Glutamatergic neuron (in vitro differentiated cells): ENCODE measurements around the gene SUN3. TPM values are rescaled to one million over a fixed set of nuclear protein-coding genes. Genes with fewer than 3 reads are reported as not detected.

Experiments used
- DNase-seq: peaks from one replicate; pipeline ENCODE4 v3.0.0; 2022
- H3K27ac Mint-ChIP-seq: one replicate; pipeline ENCODE4 v1.8.0; 2020; ENCODE audit warnings: mild to moderate bottlenecking, mixed read lengths, inconsistent platforms; ENCODE audit not compliant: unreplicated experiment
- H3K27me3 Mint-ChIP-seq: one replicate; pipeline ENCODE4 v1.8.0; 2020; ENCODE audit warnings: mild to moderate bottlenecking, moderate library complexity, mixed read lengths, inconsistent platforms; ENCODE audit not compliant: unreplicated experiment
- H3K36me3 Mint-ChIP-seq: one replicate; pipeline ENCODE4 v1.8.0; 2020; ENCODE audit warnings: mild to moderate bottlenecking, mixed read lengths, inconsistent platforms; ENCODE audit not compliant: unreplicated experiment
- H3K4me1 Mint-ChIP-seq: one replicate; pipeline ENCODE4 v1.8.0; 2020; ENCODE audit warnings: mild to moderate bottlenecking, low read depth, mixed read lengths, inconsistent platforms; ENCODE audit not compliant: unreplicated experiment
- H3K4me3 Mint-ChIP-seq: one replicate; pipeline ENCODE4 v1.8.0; 2020; ENCODE audit warnings: mild to moderate bottlenecking, mixed read lengths, inconsistent platforms; ENCODE audit not compliant: unreplicated experiment
- H3K9me3 Mint-ChIP-seq: one replicate; pipeline ENCODE4 v1.8.0; 2020; ENCODE audit warnings: mild to moderate bottlenecking, moderate library complexity, mixed read lengths, inconsistent platforms; ENCODE audit not compliant: unreplicated experiment
- CTCF ChIP-seq: fragments of 200-600 bp; sonication (generic); IDR thresholded peaks from one replicate; pipeline ENCODE4 v1.5.0; 2021; ENCODE audit not compliant: partially characterized antibody, unreplicated experiment
- long read RNA-seq: library from polyadenylated mRNA; unstranded; transcript quantifications from one replicate; pipeline ENCODE4 v2.0.0, GENCODE V29; 2020; ENCODE audit not compliant: unreplicated experiment
- total RNA-seq: library from RNA; stranded (reverse); fragmentation: NEBNext Ultra II Directional; extraction: Animal tissue kit (Norgen Biotek cat#: 25700); gene quantifications from one replicate; pipeline ENCODE4 v1.2.1, GENCODE V29; 2021; ENCODE audit not compliant: unreplicated experiment

Gene SUN3
- total RNA-seq: not detected
- long read RNA-seq: 0 reads

DNA sequence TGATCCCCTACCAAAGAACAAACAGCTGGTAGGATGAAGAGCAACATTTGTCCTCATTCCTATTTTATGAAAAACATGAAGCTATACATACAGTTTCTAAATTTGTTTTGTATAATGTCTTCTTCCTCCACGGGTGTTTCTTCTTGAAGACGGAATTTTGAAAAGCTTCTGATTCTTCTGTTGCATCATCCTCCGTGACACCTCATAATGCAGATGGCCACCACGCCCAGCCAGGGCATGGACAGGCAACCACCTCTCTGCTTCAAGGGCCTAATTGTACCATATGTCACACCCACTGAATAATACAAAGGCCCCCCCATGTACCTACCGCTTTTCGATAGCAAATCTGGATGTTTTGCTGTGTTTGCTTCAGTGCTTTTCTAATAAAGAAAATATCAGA, at the start of gene SUN3:
TSS of gene SUN3 (minus strand) at position 170 of the 400 bp plus-strand sequence. CDS start at position 1, 169 bp downstream.
- H3K4me3 Mint-ChIP-seq: no peak within 1 kb of the TSS
- no peak for DNase-seq

DNA sequence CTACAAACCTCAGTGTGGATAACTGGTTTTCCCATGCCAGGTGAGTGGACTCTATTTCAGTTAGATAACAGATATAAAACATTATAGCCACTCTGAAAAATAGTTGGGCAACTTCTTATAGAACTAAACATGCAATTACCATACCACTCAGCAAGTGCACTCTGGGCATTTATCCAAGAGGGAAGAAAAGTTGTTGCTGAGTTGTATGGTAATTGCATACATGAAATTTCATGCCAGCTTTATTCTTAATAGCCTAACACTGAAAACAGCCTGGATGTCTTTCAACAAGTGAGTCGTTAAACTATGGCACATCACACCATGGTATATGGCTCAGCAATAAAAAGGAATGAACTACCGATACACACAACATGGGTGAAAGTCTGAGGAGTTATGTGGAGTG, 49.6 kb upstream of the SUN3 start:
- Mint-ChIP-seq H3K27ac (no peak overlapping the region), H3K27me3 (no peaks in the 10 kb centered on the region), H3K4me1 (no peaks in the 10 kb centered on the region), H3K9me3 (no peaks in the 10 kb centered on the region), H3K36me3 (no peaks in the 10 kb centered on the region), H3K4me3 (no peak overlapping the region)
- no peak for TF ChIP-seq CTCF
- DNase-seq: no peak

More for the DNA sequence above, at the start of gene SUN3:
- H3K4me1 Mint-ChIP-seq: no peaks in the 10 kb centered on the region
- no peaks in the 10 kb centered on the region for H3K9me3 Mint-ChIP-seq
- no peak for TF ChIP-seq CTCF
- H3K27me3 Mint-ChIP-seq: no peaks in the 10 kb centered on the region
- no peak within 1 kb of the TSS for H3K27ac Mint-ChIP-seq
- H3K36me3 Mint-ChIP-seq: no peaks in the 10 kb centered on the region

DNA sequence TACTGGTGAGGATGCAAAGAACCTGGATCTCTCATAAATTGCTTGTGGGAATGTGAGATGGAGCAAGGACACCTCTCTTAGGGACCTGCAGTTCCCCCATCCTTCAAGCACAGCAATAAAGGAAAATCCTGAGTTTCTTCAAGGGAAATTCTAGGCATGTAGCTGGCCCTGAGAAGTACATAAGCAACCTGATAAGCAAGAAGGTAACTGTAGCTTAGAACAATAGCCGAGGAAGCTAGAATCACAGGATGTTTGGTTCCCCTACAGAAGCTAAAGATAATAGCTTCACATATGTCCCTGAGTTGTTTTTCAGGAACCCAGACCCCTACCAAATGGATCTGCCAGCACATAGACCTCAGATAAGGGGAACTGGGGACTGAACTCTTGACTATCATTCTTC, 48.5 kb upstream of the SUN3 start:
- no peak overlapping the region for H3K4me3 Mint-ChIP-seq
- no peak for DNase-seq
- no peaks in the 10 kb centered on the region for H3K36me3 Mint-ChIP-seq
- H3K27ac Mint-ChIP-seq: no peak overlapping the region
- H3K27me3 Mint-ChIP-seq: no peaks in the 10 kb centered on the region
- H3K4me1 Mint-ChIP-seq: no peaks in the 10 kb centered on the region
- TF ChIP-seq CTCF: no peak
- H3K9me3 Mint-ChIP-seq: no peaks in the 10 kb centered on the region

GRCh38 chr7:48074204-48074654, 45.3 kb upstream of the SUN3 start:
- H3K27ac Mint-ChIP-seq: no peak overlapping the region
- no peaks in the 10 kb centered on the region for H3K27me3 Mint-ChIP-seq
- H3K9me3 Mint-ChIP-seq: no peaks in the 10 kb centered on the region
- no peak for TF ChIP-seq CTCF
- no peaks in the 10 kb centered on the region for H3K4me1 Mint-ChIP-seq
- DNase-seq: no peak
- H3K4me3 Mint-ChIP-seq: no peak overlapping the region
- H3K36me3 Mint-ChIP-seq: peaks cover 7% of the 10 kb centered on the region

GRCh38 chr7:48067475-48067874, 38.6 kb upstream of the SUN3 start:
- H3K4me3 Mint-ChIP-seq: no peak overlapping the region
- H3K9me3 Mint-ChIP-seq: peaks cover 2% of the 10 kb centered on the region
- DNase-seq: no peak
- H3K4me1 Mint-ChIP-seq: no peaks in the 10 kb centered on the region
- no peak overlapping the region for H3K27ac Mint-ChIP-seq
- TF ChIP-seq CTCF: no peak
- peaks cover 7% of the 10 kb centered on the region for H3K36me3 Mint-ChIP-seq
- no peaks in the 10 kb centered on the region for H3K27me3 Mint-ChIP-seq
